Caco-2 (cell line): ENCODE measurements around the gene ZC3HAV1L. TPM values are rescaled to one million over a fixed set of nuclear protein-coding genes. Genes with fewer than 3 reads are reported as not detected.
A peak's percentile ranks its signal among the peaks of the same experiment; 100 is the strongest.

ENCODE experiments used
- BruUV-seq: library from RNA; stranded (reverse); fragments of 400-500 nt; replicated peaks from 2 replicates; lab custom pipeline; 2021; lab: Mats Ljungman, UMichigan
- CTCF ChIA-PET: fragments of 300-600 bp; sonication (Branson Sonifier 250); formaldehyde crosslinking; loops from one replicate; lab custom pipeline; 2022; ENCODE audit warnings: antibody characterized with exemption; lab: Charles Lee
- POLR2A ChIA-PET: fragments of 300-600 bp; sonication (Branson Sonifier 250); formaldehyde crosslinking; loops from one replicate; lab custom pipeline; 2022; ENCODE audit warnings: antibody characterized with exemption; lab: Charles Lee
- DNase-seq, 2 experiments: peaks; one replicate each; pipeline versions ENCODE4 v3.0.0 to v3.0.0-alpha.2; 2020 to 2022
- H3K27me3 ChIP-seq: replicated peaks from 2 replicates; pipeline ENCODE4 v1.6.0; 2011; ENCODE audit warnings: low read length; ENCODE audit not compliant: control insufficient read depth, insufficient read depth
- H3K36me3 ChIP-seq: 2 replicates; pipeline ENCODE4 v1.5.1; 2011; ENCODE audit warnings: low read length; ENCODE audit not compliant: control insufficient read depth, insufficient read depth
- H3K4me1 ChIP-seq: fragments of 250-450 bp; sonication (Bioruptor Pico); 2 replicates; pipeline ENCODE4 v1.5.1; 2020; ENCODE audit warnings: mild to moderate bottlenecking
- H3K4me3 ChIP-seq: 2 replicates; pipeline ENCODE4 v1.5.1; 2011; ENCODE audit warnings: low read depth, mild to moderate bottlenecking, control low read depth, low read length
- H3K9me3 ChIP-seq: fragments of 250-450 bp; sonication (Bioruptor Pico); 2 replicates; pipeline ENCODE4 v1.5.1; 2020; ENCODE audit warnings: mild to moderate bottlenecking, moderate library complexity
- H3K27ac Mint-ChIP-seq: one replicate; pipeline ENCODE4 v1.8.0; 2022; ENCODE audit warnings: mixed read lengths; ENCODE audit not compliant: unreplicated experiment
- H3K27me3 Mint-ChIP-seq: one replicate; pipeline ENCODE4 v1.8.0; 2022; ENCODE audit warnings: mixed read lengths; ENCODE audit not compliant: insufficient read depth, unreplicated experiment
- H3K36me3 Mint-ChIP-seq: one replicate; pipeline ENCODE4 v1.8.0; 2022; ENCODE audit warnings: mild to moderate bottlenecking, mixed read lengths; ENCODE audit not compliant: insufficient read depth, unreplicated experiment
- H3K4me1 Mint-ChIP-seq: one replicate; pipeline ENCODE4 v1.8.0; 2022; ENCODE audit warnings: low read depth, mixed read lengths; ENCODE audit not compliant: unreplicated experiment
- H3K4me3 Mint-ChIP-seq: one replicate; pipeline ENCODE4 v1.8.0; 2022; ENCODE audit warnings: mild to moderate bottlenecking, moderate library complexity, mixed read lengths; ENCODE audit not compliant: unreplicated experiment
- H3K9me3 Mint-ChIP-seq: one replicate; pipeline ENCODE4 v1.8.0; 2022; ENCODE audit warnings: mixed read lengths; ENCODE audit not compliant: unreplicated experiment
- intact Hi-C: fragments of 100-400 bp; cut with micrococcal nuclease; formaldehyde crosslinking; loops from one replicate; pipeline ENCODE4 v1.10.0; 2022; ENCODE audit not compliant: unreplicated experiment
- total RNA-seq: library from RNA; stranded (reverse); gene quantifications from 2 replicates; pipeline ENCODE4 v1.2.3, GENCODE V29; 2022
- TF ChIP-seq, protein P1 (sequence below), 2 experiments: fragments of 200-600 bp in 1 of 2; IDR thresholded peaks; 1 replicate in 1 of 2; 2 replicates in 1 of 2; pipeline versions ENCODE4 v1.5.1 to v1.8.0; 2011 to 2022; ENCODE audit warnings: antibody characterized with exemption in 1 of 2, control low read depth in 1 of 2, inconsistent platforms in 1 of 2, low read depth in 1 of 2, low read length in 1 of 2, mild to moderate bottlenecking in 1 of 2, moderate library complexity in 1 of 2; ENCODE audit not compliant: insufficient read depth in 1 of 2, severe bottlenecking in 1 of 2, unreplicated experiment in 1 of 2

The ZC3HAV1L gene
- total RNA-seq, 1 experiment from 2014 or later: 24.6 TPM

DNA sequence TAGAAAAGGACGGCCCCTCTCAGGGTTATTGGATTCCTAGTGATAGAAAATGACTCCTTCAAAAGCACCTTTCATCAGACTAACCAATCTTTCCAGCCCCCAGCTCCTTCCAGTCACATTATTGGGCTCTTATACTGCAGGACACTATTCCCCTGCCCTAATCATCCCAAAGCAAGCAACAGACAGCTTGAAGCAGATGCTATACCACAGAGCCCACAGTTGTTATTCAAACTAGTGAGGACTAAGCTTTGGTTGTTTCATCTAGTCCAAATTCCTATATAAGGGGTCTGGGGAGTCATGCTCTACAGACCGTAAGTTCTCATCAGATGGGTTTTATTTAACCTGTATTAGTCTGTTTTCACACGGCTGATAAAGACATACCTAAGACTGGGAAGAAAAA lies 24.5 kb downstream of the ZC3HAV1L start:
- Mint-ChIP-seq H3K4me3 (no peak overlapping the region), H3K27me3 (no peaks in the 10 kb centered on the region), H3K27ac (no peak overlapping the region), H3K9me3 (no peaks in the 10 kb centered on the region), H3K36me3 (no peaks in the 10 kb centered on the region), H3K4me1 (no peaks in the 10 kb centered on the region)
- no TSS peak for BruUV-seq
- Histone ChIP-seq H3K36me3 (no peaks in the 10 kb centered on the region), H3K4me1 (no peaks in the 10 kb centered on the region), H3K27me3 (no peaks in the 10 kb centered on the region), H3K9me3 (0 out of 2 replicates have a peak, but pooled peaks cover 4% of the 10 kb centered on the region), H3K4me3 (no peak overlapping the region)
- CTCF ChIA-PET: no interaction called here
- POLR2A ChIA-PET: no interaction called here
- DNase-seq: no peak
- TF ChIP-seq, protein P1, sequence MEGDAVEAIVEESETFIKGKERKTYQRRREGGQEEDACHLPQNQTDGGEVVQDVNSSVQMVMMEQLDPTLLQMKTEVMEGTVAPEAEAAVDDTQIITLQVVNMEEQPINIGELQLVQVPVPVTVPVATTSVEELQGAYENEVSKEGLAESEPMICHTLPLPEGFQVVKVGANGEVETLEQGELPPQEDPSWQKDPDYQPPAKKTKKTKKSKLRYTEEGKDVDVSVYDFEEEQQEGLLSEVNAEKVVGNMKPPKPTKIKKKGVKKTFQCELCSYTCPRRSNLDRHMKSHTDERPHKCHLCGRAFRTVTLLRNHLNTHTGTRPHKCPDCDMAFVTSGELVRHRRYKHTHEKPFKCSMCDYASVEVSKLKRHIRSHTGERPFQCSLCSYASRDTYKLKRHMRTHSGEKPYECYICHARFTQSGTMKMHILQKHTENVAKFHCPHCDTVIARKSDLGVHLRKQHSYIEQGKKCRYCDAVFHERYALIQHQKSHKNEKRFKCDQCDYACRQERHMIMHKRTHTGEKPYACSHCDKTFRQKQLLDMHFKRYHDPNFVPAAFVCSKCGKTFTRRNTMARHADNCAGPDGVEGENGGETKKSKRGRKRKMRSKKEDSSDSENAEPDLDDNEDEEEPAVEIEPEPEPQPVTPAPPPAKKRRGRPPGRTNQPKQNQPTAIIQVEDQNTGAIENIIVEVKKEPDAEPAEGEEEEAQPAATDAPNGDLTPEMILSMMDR (IDR thresholded peaks at IDR 0.05; ENCODE audit: insufficient read depth in 1 of 2, low read depth in 1 of 2, low read length in 1 of 2, severe bottlenecking in 1 of 2, unreplicated experiment in 1 of 2): no peak
- intact Hi-C loops: no loop called here

DNA sequence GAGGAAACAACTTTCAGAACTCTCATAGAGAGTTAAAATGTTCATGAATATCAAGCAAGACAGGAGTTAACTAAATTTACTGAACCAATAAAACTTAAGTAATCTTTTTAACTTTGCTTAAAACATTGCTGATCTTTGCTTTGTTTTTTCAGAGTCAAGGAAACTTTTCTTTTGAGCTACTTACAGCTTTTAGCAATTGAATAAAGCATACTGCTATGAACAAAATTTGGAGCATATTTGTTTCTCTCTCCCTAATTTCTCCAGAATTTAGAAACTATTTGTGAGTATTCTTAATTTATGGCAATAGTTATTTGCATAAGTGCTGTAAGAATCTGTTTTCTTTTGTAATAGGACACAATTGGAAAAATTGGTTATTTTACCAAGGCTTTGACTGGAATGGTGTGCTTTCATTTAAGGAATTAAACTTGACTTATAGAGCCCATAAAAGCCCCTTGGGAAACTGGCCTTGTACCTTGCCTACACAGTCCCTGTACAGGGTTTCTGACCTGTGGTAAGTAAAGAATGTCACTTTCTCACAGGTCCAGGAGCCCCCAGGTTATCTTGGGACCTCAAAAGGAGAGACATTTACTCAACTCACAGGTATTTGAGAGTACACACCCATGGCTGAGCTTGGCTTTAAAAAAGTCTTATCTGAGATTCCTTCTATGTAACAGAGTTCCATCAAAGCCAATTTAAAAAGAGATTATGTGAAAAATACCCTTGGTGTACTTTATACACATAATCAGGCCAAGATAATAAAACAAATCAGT lies 31.3 kb downstream of the ZC3HAV1L start:
- POLR2A ChIA-PET: interaction anchor here (0.6 to 0.7 kb wide), 2 partner anchors 9 to 14 kb away, joined by 3 read pairs; no protein-coding TSS in a partner anchor
- Mint-ChIP-seq H3K4me3 (no peak overlapping the region), H3K9me3 (no peaks in the 10 kb centered on the region), H3K27me3 (no peaks in the 10 kb centered on the region), H3K36me3 (no peaks in the 10 kb centered on the region), H3K4me1 (peaks cover 37% of the 10 kb centered on the region), H3K27ac (peak overlapping the region; percentile 86)
- intact Hi-C loops: loop anchor here (2.0 kb wide), 1 partner anchor 24 kb away; the partner anchor contains the start of gene KIAA1549
- H3K4me3 ChIP-seq: no peak overlapping the region
- H3K36me3 ChIP-seq: no peaks in the 10 kb centered on the region
- peak; percentile 61 to 77 for DNase-seq
- 0 out of 2 replicates have a peak, but pooled peaks cover 4% of the 10 kb centered on the region for H3K9me3 ChIP-seq
- H3K4me1 ChIP-seq: peaks cover 39% of the 10 kb centered on the region
- TF ChIP-seq, protein P1 (IDR thresholded peaks at IDR 0.05; ENCODE audit: insufficient read depth in 1 of 2, low read depth in 1 of 2, low read length in 1 of 2, severe bottlenecking in 1 of 2, unreplicated experiment in 1 of 2): no peak
- CTCF ChIA-PET: interaction anchor here (1.5 kb wide), 2 partner anchors 13 to 118 kb away, joined by 5 to 7 read pairs; no protein-coding TSS in a partner anchor
- BruUV-seq: no TSS peak
- H3K27me3 ChIP-seq: no peaks in the 10 kb centered on the region

- Histone ChIP-seq H3K27me3 (no peaks in the 10 kb centered on the region), H3K9me3 (no peaks in the 10 kb centered on the region), H3K4me3 (no peak overlapping the region), H3K4me1 (peaks cover 31% of the 10 kb centered on the region), H3K36me3 (no peaks in the 10 kb centered on the region)
- Mint-ChIP-seq H3K36me3 (no peaks in the 10 kb centered on the region), H3K4me3 (no peak overlapping the region), H3K4me1 (peaks cover 17% of the 10 kb centered on the region), H3K9me3 (no peaks in the 10 kb centered on the region), H3K27ac (no peak overlapping the region), H3K27me3 (no peaks in the 10 kb centered on the region)
- TF ChIP-seq, protein P1 (IDR thresholded peaks at IDR 0.05; ENCODE audit: insufficient read depth in 1 of 2, low read depth in 1 of 2, low read length in 1 of 2, severe bottlenecking in 1 of 2, unreplicated experiment in 1 of 2): no peak
- intact Hi-C loops: no loop called here
- no peak for DNase-seq
- CTCF ChIA-PET: no interaction called here
- BruUV-seq: no TSS peak
- POLR2A ChIA-PET: no interaction called here
Observed at GRCh38 chr7:138999414-138999813, 36.4 kb downstream of the ZC3HAV1L start.
